ENCODE results near the gene ANKRD6.
A peak's percentile ranks its signal among the peaks of the same experiment; 100 is the strongest.

ANKRD6 gene

GRCh38 chr6:89432875-89433251 lies at the start of gene ANKRD6:
ANKRD6 (plus strand) TSS chr6:89433152; CDS start chr6:89566977, 133,825 bp downstream.
- peak; percentile 71 for TF ChIP-seq CTCF (conservative IDR thresholded peaks at IDR 0.05; ENCODE audit: low read depth, low read length)
- H3K4me3 ChIP-seq (ENCODE audit: low read length) = peak within 1 kb of the TSS; percentile 62
- DNase-seq (ENCODE audit: low read depth) = no peak

GRCh38 chr6:89385156-89385667 lies 47.7 kb upstream of the ANKRD6 start:
- no peak for TF ChIP-seq CTCF (conservative IDR thresholded peaks at IDR 0.05; ENCODE audit: low read depth, low read length)
- no peak overlapping the region for H3K4me3 ChIP-seq (ENCODE audit: low read length)
- peak; percentile 66 for DNase-seq (ENCODE audit: low read depth)

- no peak for TF ChIP-seq CTCF (conservative IDR thresholded peaks at IDR 0.05; ENCODE audit: low read depth, low read length)
- no peak overlapping the region for H3K4me3 ChIP-seq (ENCODE audit: low read length)
- DNase-seq (ENCODE audit: low read depth) = no peak
Observed at GRCh38 chr6:89385846-89386245, 47.1 kb upstream of the ANKRD6 start.

- no peak for DNase-seq (ENCODE audit: low read depth)
- H3K4me3 ChIP-seq (ENCODE audit: low read length) = no peak overlapping the region
- TF ChIP-seq CTCF (conservative IDR thresholded peaks at IDR 0.05; ENCODE audit: low read depth, low read length) = no peak
Observed at GRCh38 chr6:89386917-89387491, 45.9 kb upstream of the ANKRD6 start.

GRCh38 chr6:89387516-89388201 lies 45.3 kb upstream of the ANKRD6 start:
- no peak for TF ChIP-seq CTCF (conservative IDR thresholded peaks at IDR 0.05; ENCODE audit: low read depth, low read length)
- H3K4me3 ChIP-seq (ENCODE audit: low read length) = no peak overlapping the region
- DNase-seq (ENCODE audit: low read depth) = no peak

- TF ChIP-seq CTCF (conservative IDR thresholded peaks at IDR 0.05; ENCODE audit: low read depth, low read length) = no peak
- DNase-seq (ENCODE audit: low read depth) = no peak
- no peak overlapping the region for H3K4me3 ChIP-seq (ENCODE audit: low read length)
Observed at GRCh38 chr6:89388846-89389245, 44.1 kb upstream of the ANKRD6 start.

GRCh38 chr6:89392823-89393222 lies 40.1 kb upstream of the ANKRD6 start:
- no peak for DNase-seq (ENCODE audit: low read depth)
- no peak overlapping the region for H3K4me3 ChIP-seq (ENCODE audit: low read length)
- no peak for TF ChIP-seq CTCF (conservative IDR thresholded peaks at IDR 0.05; ENCODE audit: low read depth, low read length)

Measured in retinal pigment epithelial cell (primary cell).